ENCODE results near the gene TYSND1.
"Not testable (repeated sequence)": the region's sequence is repeated elsewhere in the genome, so short reads cannot be mapped to it uniquely, and the experiment has no call there.

Gene TYSND1

DNA sequence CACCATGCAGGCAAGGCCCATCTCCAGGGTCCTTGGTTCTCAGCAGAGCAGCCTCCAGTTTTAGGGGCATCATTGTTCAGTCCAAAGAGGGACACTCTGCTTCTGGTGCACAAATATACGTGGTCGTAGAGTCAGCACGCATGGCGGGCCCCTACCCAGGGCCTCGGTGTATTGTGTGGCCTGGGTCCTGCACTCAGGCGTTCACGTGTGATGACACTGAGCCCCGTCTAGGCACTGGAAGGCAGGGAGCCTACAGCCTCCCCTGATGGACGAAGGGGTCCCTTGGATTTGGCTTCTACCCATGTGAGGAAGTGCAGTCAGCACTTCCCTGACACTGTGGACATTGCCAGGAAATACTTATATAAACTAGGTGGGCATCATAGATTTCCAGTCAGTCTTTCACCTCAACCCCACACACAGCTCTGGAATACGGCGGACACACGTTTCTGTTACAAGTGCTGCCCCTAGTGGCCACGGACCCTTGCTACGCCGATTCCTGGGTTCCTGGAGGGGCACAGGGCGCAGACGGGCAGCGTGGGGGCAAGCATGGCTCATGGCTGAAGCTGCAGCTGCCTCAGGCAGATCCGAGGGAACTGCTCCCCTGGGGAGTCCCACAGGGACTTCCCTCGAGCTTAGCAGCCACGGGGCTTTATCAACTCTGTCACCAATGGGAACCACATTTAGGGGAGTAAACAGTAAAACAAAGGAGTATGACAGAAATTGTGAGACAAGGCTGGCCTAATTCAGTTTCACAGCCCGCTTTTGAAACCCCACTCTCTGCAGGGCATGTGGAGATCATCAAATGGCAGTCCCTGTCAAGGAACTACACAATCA lies 39.3 kb downstream of the TYSND1 start:
- no peak for DNase-seq

DNA sequence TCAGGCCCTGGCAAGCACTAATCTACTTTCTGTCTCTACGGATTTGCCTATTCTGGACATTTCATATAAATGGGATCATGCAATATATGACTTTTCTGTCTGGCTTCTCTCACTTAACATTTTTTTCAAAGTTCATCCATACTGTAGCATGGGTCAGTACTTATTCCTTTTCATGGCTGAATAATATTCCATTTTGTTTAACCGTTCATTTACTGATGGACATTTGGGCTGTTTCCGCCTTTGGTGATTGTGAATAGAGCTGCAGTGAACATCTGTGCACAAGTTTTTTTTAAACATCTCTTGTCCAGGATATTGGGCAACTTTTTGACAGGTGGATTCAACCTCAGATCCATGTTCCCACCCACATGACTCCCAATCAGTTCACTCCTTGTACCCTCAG lies 44.8 kb downstream of the TYSND1 start:
- no peak for DNase-seq

DNA sequence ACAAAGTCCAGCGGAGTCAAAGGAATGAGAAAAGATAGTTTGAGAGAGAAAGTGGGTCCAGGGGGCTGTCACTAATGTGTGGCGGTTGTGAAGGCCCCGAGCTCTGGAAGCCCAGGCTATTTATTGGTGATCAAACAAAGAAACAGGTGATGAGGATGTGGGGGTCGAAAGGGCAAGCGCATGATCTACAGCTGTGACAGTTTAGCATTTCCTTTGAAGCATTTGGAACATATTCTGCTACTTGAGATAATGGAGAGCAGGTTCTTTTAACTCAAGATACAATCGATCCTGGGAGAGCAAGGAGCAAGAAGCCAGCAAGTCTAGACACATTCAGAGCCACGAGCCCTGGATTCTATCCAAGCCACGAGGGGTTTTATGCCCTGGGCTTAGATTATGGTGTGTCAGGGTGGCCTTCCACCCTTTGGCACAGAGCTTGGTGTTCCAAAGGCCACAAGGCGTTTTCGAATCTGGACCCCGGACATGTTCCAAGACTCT lies 45.4 kb downstream of the TYSND1 start:
- not testable (repeated sequence) for DNase-seq

DNA sequence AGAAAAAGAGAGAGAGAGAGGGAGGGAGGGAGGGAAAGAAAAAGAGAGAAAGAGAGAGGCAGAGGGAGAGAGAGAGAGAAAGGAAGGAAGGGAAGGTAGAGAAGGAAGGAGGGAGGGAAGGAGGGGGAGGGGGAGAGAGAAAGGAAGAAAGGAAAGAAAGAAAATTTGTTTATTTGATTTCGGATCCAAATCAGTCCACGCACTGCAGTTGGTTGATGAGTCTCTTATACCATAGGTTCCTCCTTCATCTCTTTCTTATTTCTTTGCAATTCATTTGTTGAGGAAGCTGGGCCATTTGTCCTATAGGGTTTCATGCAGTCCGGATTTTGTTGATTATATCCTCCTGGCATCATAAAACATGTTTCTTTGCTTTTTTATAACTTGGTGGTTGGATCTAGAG lies 48.2 kb downstream of the TYSND1 start:
- DNase-seq = no peak

DNA sequence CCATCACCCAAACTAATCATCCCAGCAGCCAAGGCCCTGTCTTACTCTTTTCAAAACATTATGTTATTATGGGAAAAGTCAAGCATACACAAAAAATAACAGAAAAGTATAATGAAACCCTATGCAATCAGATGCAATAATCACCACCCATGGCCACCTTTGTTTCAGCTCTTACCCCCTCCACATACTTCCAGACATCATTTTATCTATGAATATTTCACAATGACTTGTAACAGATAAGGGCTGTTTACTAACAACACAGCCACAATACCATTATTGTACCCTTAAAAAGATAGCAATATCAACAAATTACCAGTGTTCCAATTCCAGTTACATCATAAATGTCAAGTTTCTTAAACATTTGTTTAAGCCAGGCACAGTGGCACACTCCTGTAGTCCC lies 49.0 kb downstream of the TYSND1 start:
- no peak for DNase-seq

DNA sequence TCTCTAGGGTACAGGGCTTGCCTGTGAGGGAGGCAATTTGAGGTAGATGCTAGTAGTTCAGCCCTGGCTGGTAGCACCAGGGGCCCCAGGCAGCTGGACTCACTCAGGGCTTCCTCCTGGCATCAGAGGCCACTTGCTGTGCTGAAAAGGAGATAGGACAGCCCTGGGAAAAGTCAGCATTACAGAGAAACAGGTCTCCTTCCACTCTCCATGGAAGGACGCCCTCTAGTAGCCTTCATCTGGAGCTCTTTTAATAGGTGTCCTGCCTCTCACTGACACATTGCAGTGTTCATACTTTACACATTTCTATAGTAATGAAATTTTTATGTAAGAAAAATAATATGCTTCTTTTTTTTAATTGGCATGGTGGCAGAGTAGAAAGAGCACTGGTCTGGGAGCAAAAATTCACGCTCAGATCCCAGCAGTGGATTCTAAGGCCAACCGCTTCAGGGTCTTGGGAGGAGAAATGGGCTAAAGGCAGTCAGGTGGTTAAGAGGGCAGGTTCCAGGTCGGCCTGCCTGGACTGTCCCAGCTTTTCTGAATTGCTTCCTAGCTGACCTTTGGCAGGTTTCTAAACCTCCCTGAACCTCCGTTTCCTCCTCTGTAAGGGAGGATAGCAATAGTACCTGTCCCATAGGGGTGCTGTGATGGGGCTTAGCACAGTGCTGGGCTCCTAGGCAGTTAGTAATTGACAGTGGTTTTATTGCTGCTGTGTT lies 49.6 kb downstream of the TYSND1 start:
- no peak for DNase-seq

DNA sequence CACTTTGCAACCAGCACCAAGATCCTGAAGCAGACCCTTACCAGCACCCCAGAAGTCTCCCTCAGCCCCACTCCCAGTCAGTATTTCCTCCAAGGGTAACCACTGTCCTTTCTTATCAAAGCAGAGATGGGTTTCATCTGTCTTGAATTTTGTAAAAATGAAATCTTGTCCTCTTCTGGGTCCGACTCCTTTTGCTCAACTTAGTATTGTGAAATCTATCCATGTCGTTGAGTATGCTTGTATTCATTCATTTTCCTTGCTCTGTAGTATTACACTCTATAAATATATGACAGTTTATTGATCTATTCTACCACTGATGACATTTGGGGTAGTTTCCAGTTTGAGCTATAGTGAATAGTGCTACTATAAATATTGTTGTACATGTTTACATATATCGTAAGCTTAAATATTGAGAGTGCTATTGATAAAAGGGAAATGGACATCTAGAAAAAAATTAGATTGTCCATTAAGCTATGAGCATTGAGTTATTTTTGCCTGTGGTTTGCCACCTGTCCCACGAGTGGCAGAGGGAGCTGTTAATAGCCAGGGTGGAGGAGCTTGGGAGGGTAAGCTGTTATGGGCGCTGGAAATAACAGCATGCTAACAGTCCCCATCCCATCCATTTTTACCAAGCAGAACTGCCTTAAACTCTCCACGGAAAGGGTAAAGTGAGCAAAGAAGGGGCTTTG lies 50.3 kb downstream of the TYSND1 start:
- no peak for DNase-seq

DNA sequence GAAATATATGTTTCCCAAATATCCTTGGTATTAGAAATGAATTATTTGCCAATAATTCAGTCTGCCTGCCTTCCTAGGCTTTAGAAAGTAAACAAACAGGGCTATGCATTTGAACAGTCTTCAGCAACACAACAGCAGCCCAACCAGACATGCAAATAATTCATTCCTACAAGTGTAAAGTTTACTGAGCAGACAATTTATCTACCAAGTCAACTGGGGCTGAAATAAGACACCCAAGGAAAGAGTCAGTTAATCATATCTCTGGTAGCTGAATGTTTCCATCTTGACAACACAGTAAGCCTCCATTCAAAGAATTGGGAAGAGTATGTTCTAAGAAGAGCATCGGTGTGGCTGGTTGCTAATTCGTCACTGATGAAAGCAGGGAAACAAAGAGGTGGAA lies 52.2 kb downstream of the TYSND1 start:
- no peak for DNase-seq

DNA sequence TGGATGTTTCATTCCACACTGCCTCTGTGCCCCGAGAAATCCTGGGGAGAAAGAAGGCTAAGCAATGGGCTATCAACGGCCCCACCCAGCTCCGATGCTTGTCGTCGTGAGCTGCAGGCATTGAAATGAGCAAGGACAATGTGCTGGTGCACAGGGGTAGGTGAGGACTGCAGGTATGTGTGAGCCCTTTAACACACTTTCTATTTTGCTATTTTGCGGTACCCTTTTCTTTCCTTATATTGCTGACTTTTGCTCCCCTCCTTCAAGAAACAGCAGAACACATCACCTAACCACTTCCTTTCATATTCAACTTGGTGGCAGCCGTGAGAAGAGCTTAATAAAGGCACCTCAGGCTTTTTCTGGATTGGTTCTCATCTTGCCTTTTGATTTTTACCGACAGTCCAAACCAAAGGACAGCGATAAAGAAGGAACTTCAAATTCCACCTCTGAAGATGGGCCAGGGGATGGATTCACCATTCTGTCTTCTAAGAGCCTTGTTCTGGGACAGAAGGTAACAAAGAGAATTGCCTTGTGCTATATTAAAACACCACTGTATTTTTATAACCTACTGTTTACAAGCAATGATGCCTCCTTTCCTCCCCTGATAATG lies 53.1 kb downstream of the TYSND1 start:
- no peak for DNase-seq

DNA sequence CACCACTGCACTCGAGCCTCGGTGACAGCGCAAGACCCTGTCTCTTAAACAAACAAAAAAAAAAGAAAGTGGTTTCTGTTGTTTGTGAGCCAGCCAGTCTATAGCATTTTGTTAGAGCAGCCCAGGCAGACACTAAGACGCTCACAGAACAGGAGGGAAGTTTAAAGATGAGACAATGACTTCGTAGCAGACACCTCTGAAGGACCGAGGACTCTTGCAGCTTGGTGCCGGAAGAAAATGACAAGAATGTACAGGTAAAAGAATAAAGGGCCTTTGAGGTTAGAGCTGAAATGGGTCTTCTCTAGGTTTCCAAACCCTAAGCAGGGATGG lies 54.1 kb downstream of the TYSND1 start:
- no peak for DNase-seq

DNA sequence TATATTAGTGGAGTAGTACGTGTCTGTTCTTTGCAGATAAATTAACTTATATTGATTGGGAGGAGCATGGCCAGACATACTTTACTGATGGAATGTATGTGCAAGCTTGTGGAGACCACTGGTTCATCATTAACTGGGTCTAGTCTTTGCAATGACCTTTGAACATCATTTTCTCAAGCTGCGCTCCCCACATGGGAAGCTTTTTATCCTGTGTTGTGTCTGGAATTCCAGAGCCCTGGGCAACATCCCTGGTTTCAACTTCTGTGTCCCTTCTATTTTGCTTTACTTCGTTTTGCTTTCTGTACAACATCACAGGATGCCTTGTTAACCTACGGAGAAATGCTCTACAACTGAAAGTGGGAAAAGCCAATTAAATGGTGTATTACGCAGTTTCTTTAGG lies 55.5 kb downstream of the TYSND1 start:
- no peak for DNase-seq

DNA sequence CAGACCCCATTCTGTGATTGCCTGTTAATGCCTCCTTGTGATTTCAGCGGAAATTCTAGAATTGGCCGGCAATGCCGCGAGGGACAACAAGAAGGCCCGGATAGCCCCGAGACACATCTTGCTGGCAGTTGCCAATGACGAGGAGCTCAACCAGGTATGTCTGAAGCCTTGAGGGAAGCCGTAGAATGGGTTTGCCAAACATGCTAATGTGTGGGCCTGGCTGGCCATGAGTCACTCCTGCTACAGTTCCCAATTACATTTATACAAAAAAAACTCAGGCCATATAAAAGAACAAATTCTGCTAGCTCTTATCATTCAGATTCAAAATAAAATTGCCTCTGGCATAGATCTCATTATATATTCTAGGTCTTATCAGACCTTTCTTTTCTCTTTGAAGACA lies 56.5 kb downstream of the TYSND1 start:
- DNase-seq = no peak

DNA sequence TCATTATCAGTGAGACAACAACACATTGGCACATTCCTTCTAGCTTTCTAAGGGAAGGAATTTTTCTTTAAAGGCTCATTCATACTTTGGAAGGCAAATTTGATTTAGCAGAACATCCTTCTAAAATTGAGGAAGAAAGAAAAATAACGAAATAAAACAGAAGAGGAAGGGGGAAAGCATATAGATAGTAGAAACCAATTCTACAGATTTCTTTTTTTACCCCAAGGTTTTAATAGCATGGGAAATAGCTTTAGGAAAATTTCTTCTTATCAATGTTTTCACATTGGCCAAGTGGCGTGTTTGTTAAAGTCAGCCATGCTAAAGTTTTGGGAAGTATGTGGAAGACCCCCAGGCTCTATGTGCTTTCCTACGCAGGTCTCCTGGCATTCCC lies 58.2 kb downstream of the TYSND1 start:
- DNase-seq = no peak
